Loucy (cell line): Measurements from ENCODE around the gene PRKN.

Source experiments
- H2AFZ ChIP-seq: fragments of 200-600 bp; sonication (generic); 2 replicates; pipeline ENCODE4 v1.6.0; 2016; ENCODE audit warnings: antibody characterized with exemption, mild to moderate bottlenecking, low read length, moderate library complexity
- H3F3A ChIP-seq: fragments of 200-600 bp; 2 replicates; pipeline ENCODE4 v1.6.0; 2016; ENCODE audit warnings: antibody characterized with exemption, low read depth, mild to moderate bottlenecking
- H3K27me3 ChIP-seq: fragments of 200-600 bp; sonication (generic); 2 replicates; pipeline ENCODE4 v1.6.1; 2014; ENCODE audit warnings: low read length, mild to moderate bottlenecking; ENCODE audit not compliant: insufficient read depth, poor library complexity, severe bottlenecking
- H3K36me3 ChIP-seq: fragments of 200-600 bp; sonication (generic); 2 replicates; pipeline ENCODE4 v1.6.1; 2016; ENCODE audit warnings: low read length; ENCODE audit not compliant: insufficient read depth
- H3K4me1 ChIP-seq: fragments of 200-600 bp; sonication (generic); 2 replicates; pipeline ENCODE4 v1.5.1; 2014; ENCODE audit warnings: low read length, mild to moderate bottlenecking; ENCODE audit not compliant: insufficient read depth, poor library complexity, severe bottlenecking
- H3K4me2 ChIP-seq: fragments of 200-600 bp; sonication (generic); 2 replicates; pipeline ENCODE4 v1.6.0; 2014; ENCODE audit warnings: antibody characterized with exemption, low read length, low read depth, mild to moderate bottlenecking; ENCODE audit not compliant: poor library complexity, severe bottlenecking
- H3K4me3 ChIP-seq: fragments of 200-600 bp; sonication (generic); 2 replicates; pipeline ENCODE4 v1.5.1; 2014; ENCODE audit warnings: low read length, mild to moderate bottlenecking, mixed read lengths; ENCODE audit not compliant: poor library complexity, severe bottlenecking
- H3K79me2 ChIP-seq: fragments of 200-600 bp; sonication (generic); 2 replicates; pipeline ENCODE4 v1.6.1; 2014; ENCODE audit warnings: low read length; ENCODE audit not compliant: insufficient read depth
- H3K9ac ChIP-seq: fragments of 200-600 bp; sonication (generic); 2 replicates; pipeline ENCODE4 v1.6.0; 2014; ENCODE audit warnings: mild to moderate bottlenecking, low read depth, low read length, moderate library complexity; ENCODE audit not compliant: poor library complexity, severe bottlenecking
- H3K9me2 ChIP-seq: fragments of 200-600 bp; sonication (generic); replicated peaks from 2 replicates; pipeline ENCODE4 v1.6.1; 2016; ENCODE audit warnings: low read depth, low read length, mixed read lengths
- H3K9me3 ChIP-seq: fragments of 200-600 bp; sonication (generic); 2 replicates; pipeline ENCODE4 v1.6.1; 2014; ENCODE audit warnings: mild to moderate bottlenecking, antibody characterized with exemption, low read length, low read depth; ENCODE audit not compliant: insufficient read depth
- H4K20me1 ChIP-seq: fragments of 200-600 bp; sonication (generic); 2 replicates; pipeline ENCODE4 v1.6.0; 2014; ENCODE audit warnings: antibody characterized with exemption, low read length, mild to moderate bottlenecking; ENCODE audit not compliant: insufficient read depth, poor library complexity, severe bottlenecking
- EZH2phosphoT487 ChIP-seq: fragments of 200-600 bp; IDR thresholded peaks from 2 replicates; pipeline ENCODE4 v1.6.1; 2018; ENCODE audit warnings: antibody characterized with exemption, mild to moderate bottlenecking, moderate library complexity, borderline replicate concordance
- TF ChIP-seq, protein P1 (sequence below): fragments of 200-600 bp; sonication (generic); conservative IDR thresholded peaks from 2 replicates; pipeline ENCODE4 v1.5.1; 2014; ENCODE audit warnings: mild to moderate bottlenecking, antibody characterized with exemption, low read length

Gene PRKN

DNA sequence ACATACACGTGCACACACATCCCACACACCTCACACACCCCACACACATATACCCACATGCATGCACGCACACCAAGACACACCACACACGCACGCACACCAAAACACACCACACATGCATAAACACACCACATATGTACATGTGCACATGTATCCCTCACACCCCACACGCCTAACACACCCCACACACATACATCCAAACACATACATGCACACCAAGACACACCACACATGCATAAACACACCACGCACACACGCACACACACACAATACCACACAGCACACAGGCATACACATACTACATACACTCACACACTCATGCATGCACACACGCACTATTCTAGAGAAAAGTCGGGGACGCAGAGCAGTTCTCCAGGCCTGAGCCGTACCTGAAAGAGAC is 671.5 kb downstream of the PRKN start:
- Histone ChIP-seq H2AFZ (no peak overlapping the region), H3K4me2 (no peak overlapping the region), H4K20me1 (no peaks in the 10 kb centered on the region), H3K4me1 (no peaks in the 10 kb centered on the region), H3K4me3 (no peak overlapping the region), H3K79me2 (no peaks in the 10 kb centered on the region), H3F3A (no peaks in the 10 kb centered on the region), H3K36me3 (no peaks in the 10 kb centered on the region), H3K9ac (no peak overlapping the region), H3K9me2 (no peaks in the 10 kb centered on the region), H3K9me3 (no peaks in the 10 kb centered on the region), H3K27me3 (no peaks in the 10 kb centered on the region)
- no peak for TF ChIP-seq EZH2phosphoT487
- TF ChIP-seq, protein P1, sequence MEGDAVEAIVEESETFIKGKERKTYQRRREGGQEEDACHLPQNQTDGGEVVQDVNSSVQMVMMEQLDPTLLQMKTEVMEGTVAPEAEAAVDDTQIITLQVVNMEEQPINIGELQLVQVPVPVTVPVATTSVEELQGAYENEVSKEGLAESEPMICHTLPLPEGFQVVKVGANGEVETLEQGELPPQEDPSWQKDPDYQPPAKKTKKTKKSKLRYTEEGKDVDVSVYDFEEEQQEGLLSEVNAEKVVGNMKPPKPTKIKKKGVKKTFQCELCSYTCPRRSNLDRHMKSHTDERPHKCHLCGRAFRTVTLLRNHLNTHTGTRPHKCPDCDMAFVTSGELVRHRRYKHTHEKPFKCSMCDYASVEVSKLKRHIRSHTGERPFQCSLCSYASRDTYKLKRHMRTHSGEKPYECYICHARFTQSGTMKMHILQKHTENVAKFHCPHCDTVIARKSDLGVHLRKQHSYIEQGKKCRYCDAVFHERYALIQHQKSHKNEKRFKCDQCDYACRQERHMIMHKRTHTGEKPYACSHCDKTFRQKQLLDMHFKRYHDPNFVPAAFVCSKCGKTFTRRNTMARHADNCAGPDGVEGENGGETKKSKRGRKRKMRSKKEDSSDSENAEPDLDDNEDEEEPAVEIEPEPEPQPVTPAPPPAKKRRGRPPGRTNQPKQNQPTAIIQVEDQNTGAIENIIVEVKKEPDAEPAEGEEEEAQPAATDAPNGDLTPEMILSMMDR: no peak

DNA sequence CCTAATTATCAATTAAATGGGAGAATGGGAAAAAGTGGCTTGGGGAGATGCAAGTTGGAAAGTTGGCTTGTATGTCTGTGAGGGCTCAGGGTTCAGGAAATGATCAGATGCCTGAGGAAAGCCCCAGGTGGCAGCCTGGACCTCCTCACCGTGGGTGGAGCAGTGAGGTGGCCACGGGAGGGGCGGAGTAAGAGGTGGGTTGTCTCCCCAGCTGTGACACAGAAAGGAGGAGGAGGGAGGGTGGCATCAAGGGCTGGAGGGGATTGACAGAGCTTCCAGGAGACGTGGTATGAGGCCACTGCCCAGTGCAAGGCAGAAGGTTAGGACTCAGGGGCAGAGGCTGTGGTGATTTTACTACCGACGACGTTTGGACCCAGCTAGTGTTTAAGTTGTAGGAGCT is 672.2 kb downstream of the PRKN start:
- no peak overlapping the region for H2AFZ ChIP-seq
- H3K4me3 ChIP-seq: no peak overlapping the region
- no peaks in the 10 kb centered on the region for H3K9me3 ChIP-seq
- TF ChIP-seq, protein P1: no peak
- no peak for TF ChIP-seq EZH2phosphoT487
- no peaks in the 10 kb centered on the region for H3K79me2 ChIP-seq
- no peaks in the 10 kb centered on the region for H4K20me1 ChIP-seq
- no peak overlapping the region for H3K4me2 ChIP-seq
- no peaks in the 10 kb centered on the region for H3K4me1 ChIP-seq
- no peaks in the 10 kb centered on the region for H3F3A ChIP-seq
- no peaks in the 10 kb centered on the region for H3K9me2 ChIP-seq
- H3K36me3 ChIP-seq: no peaks in the 10 kb centered on the region
- H3K9ac ChIP-seq: no peak overlapping the region
- no peaks in the 10 kb centered on the region for H3K27me3 ChIP-seq

DNA sequence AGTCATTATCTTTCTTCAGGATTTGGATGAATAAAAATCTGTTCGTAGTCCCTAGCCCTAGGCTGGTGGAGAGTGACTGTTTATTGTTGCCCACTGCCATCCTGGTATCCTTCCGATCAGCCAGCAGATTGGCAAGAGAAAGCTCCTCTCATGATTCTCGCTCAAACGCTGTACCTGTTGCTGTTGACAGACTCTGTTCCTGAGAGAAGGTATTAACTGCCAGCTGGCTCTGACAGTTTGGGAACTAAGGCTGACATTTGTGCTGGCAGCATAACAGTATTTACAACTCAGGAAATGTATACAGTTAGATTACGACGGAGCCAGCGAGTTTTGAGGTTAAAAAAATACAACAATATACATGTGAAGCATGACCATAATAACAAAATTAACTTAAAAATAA is 674.5 kb downstream of the PRKN start:
- no peaks in the 10 kb centered on the region for H3F3A ChIP-seq
- no peaks in the 10 kb centered on the region for H3K4me1 ChIP-seq
- no peaks in the 10 kb centered on the region for H3K9me2 ChIP-seq
- H3K9me3 ChIP-seq: no peaks in the 10 kb centered on the region
- H3K4me3 ChIP-seq: no peak overlapping the region
- H3K4me2 ChIP-seq: no peak overlapping the region
- TF ChIP-seq EZH2phosphoT487: no peak
- TF ChIP-seq, protein P1: no peak
- H4K20me1 ChIP-seq: no peaks in the 10 kb centered on the region
- H3K79me2 ChIP-seq: no peaks in the 10 kb centered on the region
- H2AFZ ChIP-seq: no peak overlapping the region
- H3K36me3 ChIP-seq: no peaks in the 10 kb centered on the region
- no peaks in the 10 kb centered on the region for H3K27me3 ChIP-seq
- H3K9ac ChIP-seq: no peak overlapping the region
